Measurements from ENCODE around the gene DRG2.

GRCh38 chr17:18156171-18156975 is 68.6 kb downstream of the DRG2 start:
- TF ChIP-seq CTCF (IDR thresholded peaks at IDR 0.05), result no peak
- no peak for TF ChIP-seq POLR2A (IDR thresholded peaks at IDR 0.05)
